GM12878 (cell line): ENCODE measurements around the gene IDH3G. TPM values are rescaled to one million over a fixed set of nuclear protein-coding genes. Genes with fewer than 3 reads are reported as not detected.

ENCODE experiments used
- ATAC-seq: fragments of 200-7000 bp; cut with Tn5 transposase; 3 replicates; pipeline ENCODE4 v1.9.1; 2020; ENCODE audit warnings: mild to moderate bottlenecking, moderate library complexity
- BruUV-seq: library from RNA; stranded (reverse); fragments of 400-500 nt; replicated peaks from 2 replicates; lab custom pipeline; 2021; lab: Mats Ljungman, UMichigan
- CTCF ChIA-PET: fragments of 300-600 bp; sonication (Branson Sonifier 250); formaldehyde crosslinking; extraction: SDS; loops from one replicate; lab custom pipeline; 2021; ENCODE audit warnings: inconsistent platforms; lab: Yijun Ruan, JAX
- POLR2A ChIA-PET: fragments of 350-600 bp; formaldehyde crosslinking; extraction: SDS; loops from one replicate; lab custom pipeline; 2021; ENCODE audit warnings: inconsistent platforms; lab: Charles Lee
- RAD21 ChIA-PET: fragments of 300-600 bp; sonication (Branson Sonifier 250); formaldehyde crosslinking; loops from one replicate; lab custom pipeline; 2023; ENCODE audit warnings: antibody characterized with exemption; ENCODE audit not compliant: unreplicated experiment; lab: Charles Lee
- SMC1A ChIA-PET: fragments of 300-600 bp; sonication (Branson Sonifier 250); formaldehyde crosslinking; loops from one replicate; lab custom pipeline; 2023; ENCODE audit not compliant: unreplicated experiment, uncharacterized antibody; lab: Charles Lee
- DNase-seq: peaks from one replicate; pipeline ENCODE4 v3.0.0-alpha.2; 2011; ENCODE audit warnings: low read depth, low spot score
- FAIRE-seq: peaks from 3 replicates; lab custom pipeline; 2011; peaks lifted over from hg19 to GRCh38; lab: Jason Lieb, UNC
- H2AFZ ChIP-seq: 2 replicates; pipeline ENCODE4 v1.6.0; 2011; ENCODE audit warnings: low read depth, low read length, control low read depth; ENCODE audit not compliant: control insufficient read depth
- H3K27ac ChIP-seq: 2 replicates; pipeline ENCODE4 v1.5.1; 2011; ENCODE audit warnings: control low read depth; ENCODE audit not compliant: control insufficient read depth, insufficient read depth
- H3K27me3 ChIP-seq, 2 experiments: replicated peaks in 1 of 2; 2 replicates each; pipeline versions ENCODE4 v1.6.0 to v1.6.1; 2011; ENCODE audit warnings: low read length in 1 of 2; ENCODE audit not compliant: control insufficient read depth in 2 of 2, insufficient read depth in 2 of 2
- H3K36me3 ChIP-seq, 2 experiments: 2 replicates each; pipeline ENCODE4 v1.5.1; 2011; ENCODE audit warnings: low read length in 1 of 2; ENCODE audit not compliant: control insufficient read depth in 2 of 2, insufficient read depth in 2 of 2
- H3K4me1 ChIP-seq: 2 replicates; pipeline ENCODE4 v1.6.1; 2011; ENCODE audit warnings: mild to moderate bottlenecking, low read length, moderate library complexity, mixed read lengths; ENCODE audit not compliant: control insufficient read depth, insufficient read depth
- H3K4me2 ChIP-seq: 2 replicates; pipeline ENCODE4 v1.6.0; 2011; ENCODE audit warnings: control low read depth; ENCODE audit not compliant: control insufficient read depth, insufficient read depth
- H3K4me3 ChIP-seq: fragments of 200-600 bp; sonication (generic); 2 replicates; pipeline ENCODE4 v1.5.1; 2016
- H3K79me2 ChIP-seq: 2 replicates; pipeline ENCODE4 v1.6.0; 2011; ENCODE audit warnings: low read length; ENCODE audit not compliant: control insufficient read depth, insufficient read depth
- H3K9ac ChIP-seq: 2 replicates; pipeline ENCODE4 v1.8.0; 2011; ENCODE audit warnings: low read length, control low read depth, mixed read lengths; ENCODE audit not compliant: control insufficient read depth, insufficient read depth
- H3K9me3 ChIP-seq: replicated peaks from 3 replicates; pipeline ENCODE4 v1.5.1; 2011; ENCODE audit warnings: mild to moderate bottlenecking, low read length; ENCODE audit not compliant: control insufficient read depth, insufficient read depth
- H4K20me1 ChIP-seq: 2 replicates; pipeline ENCODE4 v1.6.0; 2011; ENCODE audit not compliant: control insufficient read depth, insufficient read depth
- BHLHE40 ChIP-seq, 2 experiments: fragments of 450-650 bp in 1 of 2; IDR thresholded peaks; 2 replicates each; pipeline ENCODE4 v1.6.1; 2011 to 2017; ENCODE audit warnings: low read depth in 2 of 2, borderline replicate concordance in 1 of 2, improper control_type of control experiment in 1 of 2, low read length in 1 of 2, mild to moderate bottlenecking in 1 of 2
- BMI1 ChIP-seq: fragments of 450-650 bp; IDR thresholded peaks from 2 replicates; pipeline ENCODE4 v1.6.1; 2016; ENCODE audit warnings: mild to moderate bottlenecking, moderate library complexity, borderline replicate concordance
- CBFB ChIP-seq: IDR thresholded peaks from 2 replicates; pipeline ENCODE4 v1.6.1; 2016; ENCODE audit warnings: antibody characterized with exemption, low read depth
- EED ChIP-seq: sonication (generic); IDR thresholded peaks from 2 replicates; pipeline ENCODE4 v1.6.1; 2016; ENCODE audit warnings: antibody characterized with exemption, low read depth
- ESRRA ChIP-seq: IDR thresholded peaks from 2 replicates; pipeline ENCODE4 v1.6.1; 2012; ENCODE audit warnings: mild to moderate bottlenecking, low read length, improper control_type of control experiment
- FOS ChIP-seq: IDR thresholded peaks from 3 replicates; pipeline ENCODE4 v1.6.1; 2011; ENCODE audit warnings: borderline replicate concordance; ENCODE audit not compliant: insufficient read length; ENCODE audit errors: extremely low read depth
- GABPA ChIP-seq: IDR thresholded peaks from 2 replicates; pipeline ENCODE4 v1.6.1; 2014; ENCODE audit warnings: antibody characterized with exemption, low read depth, mild to moderate bottlenecking, inconsistent platforms
- GATAD2B ChIP-seq: fragments of 450-650 bp; conservative IDR thresholded peaks from 2 replicates; pipeline ENCODE4 v1.6.1; 2017; ENCODE audit warnings: low read depth, mild to moderate bottlenecking, moderate library complexity
- KAT2A ChIP-seq: conservative IDR thresholded peaks from 2 replicates; pipeline ENCODE4 v1.6.1; 2011; ENCODE audit warnings: low read depth, low read length; ENCODE audit not compliant: control insufficient read depth
- KDM1A ChIP-seq: fragments of 200-600 bp; sonication (generic); IDR thresholded peaks from 2 replicates; pipeline ENCODE4 v1.6.1; 2016; ENCODE audit warnings: borderline replicate concordance
- MTA3 ChIP-seq: IDR thresholded peaks from 2 replicates; pipeline ENCODE4 v1.6.1; 2012; ENCODE audit warnings: low read length, inconsistent platforms, borderline replicate concordance
- NRF1 ChIP-seq: conservative IDR thresholded peaks from 2 replicates; pipeline ENCODE4 v1.6.1; 2011; ENCODE audit warnings: mild to moderate bottlenecking, low read depth, low read length, improper control_type of control experiment
- PAX5 ChIP-seq: IDR thresholded peaks from 2 replicates; pipeline ENCODE4 v1.6.1; 2011; ENCODE audit warnings: low read depth, low read length, borderline replicate concordance
- RAD51 ChIP-seq: fragments of 450-650 bp; IDR thresholded peaks from 2 replicates; pipeline ENCODE4 v1.6.1; 2016; ENCODE audit warnings: moderate library complexity, mild to moderate bottlenecking, inconsistent platforms
- ZNF622 ChIP-seq: fragments of 450-650 bp; IDR thresholded peaks from 2 replicates; pipeline ENCODE4 v1.6.1; 2017; ENCODE audit warnings: mild to moderate bottlenecking, inconsistent platforms
- WGBS: methylation state at CpG from one replicate; pipeline ENCODE4 v1.1.6; 2016; ENCODE audit warnings: low lambda C conversion rate; ENCODE audit not compliant: insufficient replicate concordance, insufficient coverage; ENCODE audit errors: missing lambda C conversion rate; 5-methylcytosine and 5-hydroxymethylcytosine counted together
- in situ Hi-C: fragments of 300-500 bp; cut with MboI; formaldehyde crosslinking; loops from 9 replicates; pipeline ENCODE4 v1.14.3; 2018; ENCODE audit warnings: mixed read lengths
- intact Hi-C: fragments of 100-400 bp; cut with micrococcal nuclease; formaldehyde crosslinking; loops from one replicate; pipeline ENCODE4 v1.14.2; 2022; ENCODE audit not compliant: unreplicated experiment
- polyA plus RNA-seq, 11 experiments: library from polyadenylated mRNA; depleted of rRNA in 4 of 11; unstranded in 6 of 11; stranded (reverse) in 5 of 11; fragments of >200 nt; fragmentation: Nextera tagmentation in 4 of 11; fragmentation: Illumina TruSeq in 1 of 11; extraction: Ambion mirVana in 4 of 11; extraction: Trizol in 1 of 11; gene quantifications; 1 replicate in 1 of 11; 2 replicates in 10 of 11; pipeline versions ENCODE4 v1.2.1 to v1.2.3, GENCODE V29; 2011 to 2016; ENCODE audit warnings: inconsistent platforms in 2 of 11, missing spikeins in 2 of 11, low read depth in 1 of 11
- total RNA-seq, 4 experiments: library from RNA; depleted of rRNA in 3 of 4; stranded (reverse); fragments of >200 nt in 3 of 4; fragmentation: Illumina TruSeq in 1 of 4; extraction: Trizol in 1 of 4; gene quantifications; 2 replicates each; pipeline versions ENCODE4 v1.2.1 to v1.2.3, GENCODE V29; 2013 to 2021
- TF ChIP-seq, protein P1 (sequence below): IDR thresholded peaks from 2 replicates; pipeline ENCODE4 v1.6.1; 2011; ENCODE audit warnings: low read depth, low read length, improper control_type of control experiment, borderline replicate concordance
- TF ChIP-seq, protein P2 (sequence below): fragments of 450-650 bp; IDR thresholded peaks from 2 replicates; pipeline ENCODE4 v1.6.1; 2016; ENCODE audit warnings: mild to moderate bottlenecking
- TF ChIP-seq, protein P3 (sequence below): fragments of 450-650 bp; IDR thresholded peaks from 2 replicates; pipeline ENCODE4 v1.6.1; 2017; ENCODE audit warnings: antibody characterized with exemption, mild to moderate bottlenecking, moderate library complexity

The IDH3G gene
- total and polyA plus RNA-seq, 10 of the 15 experiments (the other 5 are each of a cell fraction or from before 2014, with no cell fraction given) = 26.3 to 102 (median 66.6) TPM

DNA sequence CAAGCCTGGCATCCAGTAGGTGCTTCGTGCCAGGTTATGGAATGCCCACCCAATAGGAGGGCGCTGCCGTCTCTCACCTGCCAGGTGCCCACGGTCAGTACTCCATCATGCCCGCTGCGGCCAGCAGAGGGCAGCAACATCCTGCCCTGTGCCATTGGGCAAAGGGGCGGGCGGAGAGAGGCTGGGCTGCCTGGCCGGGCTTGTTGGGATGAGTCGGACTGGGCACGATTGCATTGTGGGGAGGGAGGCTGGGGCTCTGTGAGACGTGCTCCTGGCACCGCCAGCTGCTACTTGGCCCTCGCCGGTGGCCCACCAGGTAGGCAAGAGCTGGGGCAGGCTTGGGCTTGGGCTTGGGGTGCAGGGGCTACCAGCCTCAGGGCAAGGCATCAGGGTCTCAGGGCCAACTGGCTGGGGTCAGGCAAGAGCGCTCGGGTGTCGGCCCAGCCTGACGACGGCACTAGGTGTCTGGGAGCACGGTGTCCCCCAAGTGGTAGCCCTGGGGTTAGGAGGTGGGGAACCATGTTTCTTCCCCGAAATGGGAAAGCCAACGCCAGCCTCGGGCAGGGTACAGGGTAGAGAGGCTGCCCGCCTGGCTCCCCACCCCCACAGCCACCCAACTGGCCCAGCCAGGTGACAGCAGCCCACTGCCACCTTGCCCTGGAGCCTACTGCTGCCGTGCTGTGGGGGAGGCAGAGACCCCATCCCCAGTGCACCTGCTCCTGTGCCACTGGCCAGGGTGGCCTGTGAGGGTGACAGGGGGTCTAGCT lies 30.0 kb downstream of the IDH3G start, which contains the start of gene PLXNB3:
Gene PLXNB3, plus strand, starts transcription at position 261 of the 767 bp plus-strand sequence. CDS start 1,287 bp downstream, outside the sequence.
- 12% methylated on average over 26 of the region's 26 CpGs for WGBS
- Histone ChIP-seq H2AFZ (no peak within 1 kb of the TSS), H3K36me3 (no peaks in the 10 kb centered on the region), H3K79me2 (no peaks in the 10 kb centered on the region), H3K27ac (no peak within 1 kb of the TSS), H3K27me3 (no peaks in the 10 kb centered on the region), H4K20me1 (no peaks in the 10 kb centered on the region), H3K9me3 (no peaks in the 10 kb centered on the region; the same call in 2 of the 3 replicates), H3K9ac (no peak within 1 kb of the TSS), H3K4me3 (no peak within 1 kb of the TSS), H3K4me2 (no peak within 1 kb of the TSS), H3K4me1 (no peaks in the 10 kb centered on the region)
- ChIA-PET RAD21 (interaction anchor here (0.5 kb wide), 1 partner anchor 181 kb away, joined by 3 read pairs; no protein-coding TSS in a partner anchor), CTCF (interaction anchor here (0.6 to 2.3 kb wide), 6 partner anchors 10 to 205 kb away, joined by 3 to 26 read pairs (median 4); partner anchors contain the start of gene SLC6A8), POLR2A (no interaction called here), SMC1A (no interaction called here)
- no peak for FAIRE-seq
- BruUV-seq = no TSS peak
- ATAC-seq = peak; percentile 95
- in situ Hi-C loops = loop anchor here (5.0 kb wide), 1 partner anchor 198 kb away; no protein-coding TSS in a partner anchor
- intact Hi-C loops = loop anchor here (1.0 to 5.0 kb wide), 3 partner anchors 183 to 288 kb away; no protein-coding TSS in a partner anchor
- peak; percentile 0 for DNase-seq
- no peak for TF ChIP-seq EED
- TF ChIP-seq MTA3 = no peak
- no peak for TF ChIP-seq ESRRA
- TF ChIP-seq ZNF622 = no peak
- TF ChIP-seq KDM1A = no peak
- TF ChIP-seq CBFB = no peak
- peak; percentile 28; the same call in 1 of the 2 replicates for TF ChIP-seq GATAD2B
- TF ChIP-seq, protein P1, sequence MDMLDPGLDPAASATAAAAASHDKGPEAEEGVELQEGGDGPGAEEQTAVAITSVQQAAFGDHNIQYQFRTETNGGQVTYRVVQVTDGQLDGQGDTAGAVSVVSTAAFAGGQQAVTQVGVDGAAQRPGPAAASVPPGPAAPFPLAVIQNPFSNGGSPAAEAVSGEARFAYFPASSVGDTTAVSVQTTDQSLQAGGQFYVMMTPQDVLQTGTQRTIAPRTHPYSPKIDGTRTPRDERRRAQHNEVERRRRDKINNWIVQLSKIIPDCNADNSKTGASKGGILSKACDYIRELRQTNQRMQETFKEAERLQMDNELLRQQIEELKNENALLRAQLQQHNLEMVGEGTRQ = no peak
- TF ChIP-seq, protein P2, sequence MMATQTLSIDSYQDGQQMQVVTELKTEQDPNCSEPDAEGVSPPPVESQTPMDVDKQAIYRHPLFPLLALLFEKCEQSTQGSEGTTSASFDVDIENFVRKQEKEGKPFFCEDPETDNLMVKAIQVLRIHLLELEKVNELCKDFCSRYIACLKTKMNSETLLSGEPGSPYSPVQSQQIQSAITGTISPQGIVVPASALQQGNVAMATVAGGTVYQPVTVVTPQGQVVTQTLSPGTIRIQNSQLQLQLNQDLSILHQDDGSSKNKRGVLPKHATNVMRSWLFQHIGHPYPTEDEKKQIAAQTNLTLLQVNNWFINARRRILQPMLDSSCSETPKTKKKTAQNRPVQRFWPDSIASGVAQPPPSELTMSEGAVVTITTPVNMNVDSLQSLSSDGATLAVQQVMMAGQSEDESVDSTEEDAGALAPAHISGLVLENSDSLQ = no peak
- TF ChIP-seq BMI1 = no peak
- TF ChIP-seq RAD51 = no peak
- TF ChIP-seq, protein P3, sequence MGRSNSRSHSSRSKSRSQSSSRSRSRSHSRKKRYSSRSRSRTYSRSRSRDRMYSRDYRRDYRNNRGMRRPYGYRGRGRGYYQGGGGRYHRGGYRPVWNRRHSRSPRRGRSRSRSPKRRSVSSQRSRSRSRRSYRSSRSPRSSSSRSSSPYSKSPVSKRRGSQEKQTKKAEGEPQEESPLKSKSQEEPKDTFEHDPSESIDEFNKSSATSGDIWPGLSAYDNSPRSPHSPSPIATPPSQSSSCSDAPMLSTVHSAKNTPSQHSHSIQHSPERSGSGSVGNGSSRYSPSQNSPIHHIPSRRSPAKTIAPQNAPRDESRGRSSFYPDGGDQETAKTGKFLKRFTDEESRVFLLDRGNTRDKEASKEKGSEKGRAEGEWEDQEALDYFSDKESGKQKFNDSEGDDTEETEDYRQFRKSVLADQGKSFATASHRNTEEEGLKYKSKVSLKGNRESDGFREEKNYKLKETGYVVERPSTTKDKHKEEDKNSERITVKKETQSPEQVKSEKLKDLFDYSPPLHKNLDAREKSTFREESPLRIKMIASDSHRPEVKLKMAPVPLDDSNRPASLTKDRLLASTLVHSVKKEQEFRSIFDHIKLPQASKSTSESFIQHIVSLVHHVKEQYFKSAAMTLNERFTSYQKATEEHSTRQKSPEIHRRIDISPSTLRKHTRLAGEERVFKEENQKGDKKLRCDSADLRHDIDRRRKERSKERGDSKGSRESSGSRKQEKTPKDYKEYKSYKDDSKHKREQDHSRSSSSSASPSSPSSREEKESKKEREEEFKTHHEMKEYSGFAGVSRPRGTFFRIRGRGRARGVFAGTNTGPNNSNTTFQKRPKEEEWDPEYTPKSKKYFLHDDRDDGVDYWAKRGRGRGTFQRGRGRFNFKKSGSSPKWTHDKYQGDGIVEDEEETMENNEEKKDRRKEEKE = no peak
- TF ChIP-seq KAT2A = no peak
- TF ChIP-seq PAX5 = no peak
- no peak for TF ChIP-seq GABPA
- TF ChIP-seq FOS = no peak
- peak; percentile 14 to 33; a peak in 1 of 4 replicates for TF ChIP-seq BHLHE40 (IDR thresholded peaks at IDR 0.05; ENCODE audit: borderline replicate concordance in 1 of 2, low read depth in 2 of 2, low read length in 1 of 2)
- TF ChIP-seq NRF1 = no peak
